CD14-positive monocyte (primary cell): Measurements from ENCODE around the gene PTPN13. TPM values are rescaled to one million over a fixed set of nuclear protein-coding genes. Genes with fewer than 3 reads are reported as not detected.

ENCODE experiments used
- DNase-seq, 3 donors: peaks; one replicate each; pipeline ENCODE4 v3.0.0-alpha.2; 2011 to 2022
- H2AFZ ChIP-seq: 2 replicates; pipeline ENCODE4 v1.6.0; 2012; ENCODE audit warnings: mild to moderate bottlenecking, low read depth, low read length, inconsistent platforms; ENCODE audit not compliant: insufficient read depth, poor library complexity, severe bottlenecking
- H3K27ac ChIP-seq, 2 donors: 1 replicate in 1 of 2; 2 replicates in 1 of 2; pipeline ENCODE4 v1.5.1; 2012 to 2013; ENCODE audit warnings: low read length in 2 of 2, control low read depth in 1 of 2, inconsistent platforms in 1 of 2, low read depth in 1 of 2, mild to moderate bottlenecking in 1 of 2
- H3K27me3 ChIP-seq, 2 donors: one replicate each; pipeline versions ENCODE4 v1.6.0 to v1.6.1; 2011 to 2013; ENCODE audit warnings: low read length in 2 of 2; ENCODE audit not compliant: control insufficient read depth in 2 of 2, insufficient read depth in 2 of 2
- H3K36me3 ChIP-seq, 2 donors: replicated peaks in 1 of 2; 1 replicate in 1 of 2; 2 replicates in 1 of 2; pipeline versions ENCODE4 v1.5.1 to v1.6.1; 2012 to 2013; ENCODE audit warnings: low read length in 2 of 2, control low read depth in 1 of 2, inconsistent platforms in 1 of 2, mild to moderate bottlenecking in 1 of 2; ENCODE audit not compliant: insufficient read depth in 2 of 2, control insufficient read depth in 1 of 2
- H3K4me1 ChIP-seq, 2 donors: 1 replicate in 1 of 2; 2 replicates in 1 of 2; pipeline versions ENCODE4 v1.5.1 to v1.6.1; 2012 to 2013; ENCODE audit warnings: low read length in 2 of 2, control low read depth in 1 of 2, inconsistent platforms in 1 of 2, mild to moderate bottlenecking in 1 of 2, moderate library complexity in 1 of 2; ENCODE audit not compliant: insufficient read depth in 2 of 2, control insufficient read depth in 1 of 2
- H3K4me2 ChIP-seq: replicated peaks from 2 replicates; pipeline ENCODE3; 2012; ENCODE audit warnings: low read length, moderate library complexity, mild to moderate bottlenecking; ENCODE audit not compliant: poor library complexity, severe bottlenecking; ENCODE audit errors: extremely low read depth
- H3K4me3 ChIP-seq, 3 experiments: fragments of 200-600 bp in 1 of 3; sonication (generic) in 1 of 3; replicated peaks in 1 of 3; 1 replicate in 2 of 3; 2 replicates in 1 of 3; pipeline ENCODE4 v1.5.1; 2011 to 2013; ENCODE audit warnings: low read length in 3 of 3, mild to moderate bottlenecking in 3 of 3, control low read depth in 2 of 3, low read depth in 2 of 3, inconsistent platforms in 1 of 3, moderate library complexity in 1 of 3
- H3K79me2 ChIP-seq: 2 replicates; pipeline ENCODE4 v1.6.0; 2012; ENCODE audit warnings: mild to moderate bottlenecking, control low read depth, inconsistent platforms, low read length, moderate library complexity; ENCODE audit not compliant: insufficient read depth
- H3K9ac ChIP-seq: 2 replicates; pipeline ENCODE4 v1.6.0; 2017; ENCODE audit warnings: low read length, mild to moderate bottlenecking; ENCODE audit not compliant: insufficient read depth, poor library complexity, severe bottlenecking
- H3K9me3 ChIP-seq, 2 donors: replicated peaks in 1 of 2; 1 replicate in 1 of 2; 2 replicates in 1 of 2; pipeline versions ENCODE4 v1.5.1 to v1.6.1; 2012 to 2013; ENCODE audit warnings: low read length in 2 of 2, control low read depth in 1 of 2; ENCODE audit not compliant: control insufficient read depth in 1 of 2, insufficient read depth in 1 of 2
- H4K20me1 ChIP-seq: 2 replicates; pipeline ENCODE4 v1.6.0; 2012; ENCODE audit warnings: mild to moderate bottlenecking, low read length, control low read depth, moderate library complexity; ENCODE audit not compliant: insufficient read depth
- H3K27ac Mint-ChIP-seq, 7 donors: one replicate each; pipeline ENCODE4 v1.8.0; 2020; ENCODE audit warnings: mild to moderate bottlenecking in 7 of 7, mixed read lengths in 7 of 7, moderate library complexity in 6 of 7, inconsistent platforms in 2 of 7
- H3K27me3 Mint-ChIP-seq, 3 donors: one replicate each; pipeline ENCODE4 v1.8.0; 2021 to 2022; ENCODE audit warnings: low read depth in 3 of 3, mild to moderate bottlenecking in 3 of 3, mixed read lengths in 3 of 3, moderate library complexity in 3 of 3, inconsistent platforms in 1 of 3
- H3K36me3 Mint-ChIP-seq, 2 donors: one replicate each; pipeline ENCODE4 v1.8.0; 2020; ENCODE audit warnings: mixed read lengths in 2 of 2, inconsistent platforms in 1 of 2, mild to moderate bottlenecking in 1 of 2
- H3K4me1 Mint-ChIP-seq: one replicate; pipeline ENCODE4 v1.8.0; 2020; ENCODE audit warnings: mild to moderate bottlenecking, mixed read lengths
- H3K4me3 Mint-ChIP-seq, 2 donors: one replicate each; pipeline ENCODE4 v1.8.0; 2020; ENCODE audit warnings: mild to moderate bottlenecking in 2 of 2, mixed read lengths in 2 of 2, moderate library complexity in 1 of 2
- H3K9me3 Mint-ChIP-seq, 7 donors: one replicate each; pipeline ENCODE4 v1.8.0; 2020 to 2022; ENCODE audit warnings: mixed read lengths in 7 of 7, mild to moderate bottlenecking in 6 of 7, moderate library complexity in 6 of 7, inconsistent platforms in 2 of 7
- CTCF ChIP-seq: fragments of 200-600 bp; IDR thresholded peaks from one replicate; pipeline ENCODE4 v1.8.0; 2022; ENCODE audit warnings: antibody characterized with exemption, mild to moderate bottlenecking
- WGBS: methylation state at CpG from one replicate; pipeline ENCODE4 v1.1.5; 2013; ENCODE audit warnings: missing lambda C conversion rate; ENCODE audit not compliant: insufficient coverage; 5-methylcytosine and 5-hydroxymethylcytosine counted together
- intact Hi-C, 2 donors: fragments of 100-400 bp; cut with micrococcal nuclease; formaldehyde crosslinking; loops; one replicate each; pipeline versions ENCODE4 v1.15.0 to v1.15.1; 2023
- polyA plus RNA-seq, 3 donors: library from polyadenylated mRNA; depleted of rRNA in 1 of 3; unstranded in 2 of 3; stranded (reverse) in 1 of 3; fragments of 300-500 nt in 2 of 3; fragments of >200 nt in 1 of 3; fragmentation: Illumina TruSeq in 2 of 3; gene quantifications; 1 replicate in 2 of 3; 2 replicates in 1 of 3; pipeline ENCODE4 v1.2.3, GENCODE V29; 2012 to 2021

The PTPN13 gene
- polyA plus RNA-seq, 3 donors = 0.04 to 1.0 (median 0.35) TPM

- no peak for TF ChIP-seq CTCF
- Mint-ChIP-seq H3K4me3 (peak overlapping the region in 1 of 2 donors; percentile 82), H3K27ac (peak overlapping the region in 5 of 7 donors; percentile 1 to 76 (median 75)), H3K4me1 (peaks cover 41% of the 10 kb centered on the region), H3K36me3 (no peaks in the 10 kb centered on the region), H3K9me3 (peaks cover 0 to 4% (median 2%) of the 10 kb centered on the region in 7 donors), H3K27me3 (peaks cover 20 to 28% (median 25%) of the 10 kb centered on the region in 3 donors)
- Histone ChIP-seq H3K79me2 (no peaks in the 10 kb centered on the region), H3K4me2 (peak overlapping the region; percentile 42), H3K9ac (no peak overlapping the region), H3K36me3 (no peaks in the 10 kb centered on the region), H3K27ac (no peak overlapping the region), H4K20me1 (no peaks in the 10 kb centered on the region), H3K4me3 (peak overlapping the region in 1 of 3 experiments; percentile 46), H3K9me3 (no peaks in the 10 kb centered on the region), H3K27me3 (peaks cover 19 to 30% of the 10 kb centered on the region in 2 donors), H2AFZ (peak overlapping the region; percentile 19), H3K4me1 (peaks cover 29 to 42% of the 10 kb centered on the region in 2 donors)
- DNase-seq = peak in 2 of 3 donors; percentile 5 to 6
- intact Hi-C loops = no loop called here
These were observed 37.2 kb upstream of the PTPN13 start for GRCh38 chr4:86556791-86557415.

DNA sequence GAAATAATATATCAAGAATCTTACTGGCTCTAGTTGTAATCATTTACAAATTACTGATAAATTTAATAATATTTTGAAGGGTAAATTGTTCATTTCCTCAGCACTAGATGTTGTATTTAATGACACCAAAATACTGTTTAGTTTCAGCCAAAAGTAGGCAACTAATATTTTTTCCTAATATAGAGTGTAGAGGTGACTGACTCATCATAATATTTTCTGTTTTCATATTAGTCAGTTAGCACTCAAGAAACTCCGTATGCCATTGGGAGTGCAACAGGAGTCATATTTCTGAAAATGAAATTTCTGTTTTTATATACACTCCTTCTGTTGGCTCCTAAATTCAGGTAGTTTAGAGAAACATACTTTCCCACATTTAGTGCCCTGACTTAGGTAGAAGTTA lies 36.6 kb upstream of the PTPN13 start:
- Histone ChIP-seq H3K9ac (no peak overlapping the region), H3K4me1 (peaks cover 29 to 42% of the 10 kb centered on the region in 2 donors), H3K79me2 (no peaks in the 10 kb centered on the region), H3K4me3 (no peak overlapping the region), H4K20me1 (no peaks in the 10 kb centered on the region), H3K27ac (no peak overlapping the region), H3K9me3 (no peaks in the 10 kb centered on the region), H3K36me3 (no peaks in the 10 kb centered on the region), H3K27me3 (peaks cover 19 to 30% of the 10 kb centered on the region in 2 donors), H3K4me2 (no peak overlapping the region), H2AFZ (no peak overlapping the region)
- no peak for DNase-seq
- TF ChIP-seq CTCF = no peak
- H3K9me3 Mint-ChIP-seq = peaks cover 0 to 2% (median 0%) of the 10 kb centered on the region in 7 donors
- intact Hi-C loops = no loop called here
- peaks cover 16 to 24% (median 21%) of the 10 kb centered on the region in 3 donors for H3K27me3 Mint-ChIP-seq
- H3K4me3 Mint-ChIP-seq = no peak overlapping the region
- H3K27ac Mint-ChIP-seq = no peak overlapping the region
- WGBS = no CpG with 5 or more reads among the region's 1 CpG
- H3K4me1 Mint-ChIP-seq = peaks cover 42% of the 10 kb centered on the region
- H3K36me3 Mint-ChIP-seq = no peaks in the 10 kb centered on the region
